NCI-H345 treated with DMSO at 0.1 percent for 48 hours (cell line): ENCODE measurements around the gene SLC6A12.
A peak's percentile ranks its signal among the peaks of the same experiment; 100 is the strongest.
"Not testable (repeated sequence)": the region's sequence is repeated elsewhere in the genome, so short reads cannot be mapped to it uniquely, and the experiment has no call there.

Experiments
- DNase-seq: peaks from one replicate; lab custom pipeline; 2025; ENCODE audit not compliant: unreplicated experiment; lab: John Stamatoyannopoulos, UW

Gene SLC6A12

GRCh38 chr12:235967-236366 is 22.0 kb upstream of the SLC6A12 start:
- not testable (repeated sequence) for DNase-seq

- DNase-seq = no peak
These were observed 21.0 kb upstream of the SLC6A12 start for GRCh38 chr12:234891-235415.

GRCh38 chr12:234019-234418 is 20.1 kb upstream of the SLC6A12 start:
- DNase-seq = no peak

- no peak for DNase-seq
These were observed 19.6 kb upstream of the SLC6A12 start for GRCh38 chr12:233615-233968.

GRCh38 chr12:232731-233614 is 19.0 kb upstream of the SLC6A12 start:
- DNase-seq = no peak

- no peak for DNase-seq
These were observed 17.1 kb upstream of the SLC6A12 start for GRCh38 chr12:230925-231671.

GRCh38 chr12:229441-230191 is 15.7 kb upstream of the SLC6A12 start:
- DNase-seq = no peak

- no peak for DNase-seq
These were observed 14.9 kb upstream of the SLC6A12 start for GRCh38 chr12:228846-229200.

GRCh38 chr12:227923-228845 is 14.2 kb upstream of the SLC6A12 start:
- no peak for DNase-seq

GRCh38 chr12:227286-227915 is 13.4 kb upstream of the SLC6A12 start:
- DNase-seq = no peak

GRCh38 chr12:226401-226800 is 12.4 kb upstream of the SLC6A12 start:
- DNase-seq = no peak

GRCh38 chr12:225012-225411 is 11.1 kb upstream of the SLC6A12 start:
- no peak for DNase-seq

GRCh38 chr12:224330-224729 is 10.4 kb upstream of the SLC6A12 start:
- DNase-seq = no peak

- no peak for DNase-seq
These were observed 9.9 kb upstream of the SLC6A12 start for GRCh38 chr12:223841-224240.

GRCh38 chr12:221736-222135 is 7.8 kb upstream of the SLC6A12 start:
- no peak for DNase-seq

- DNase-seq = no peak
These were observed 7.1 kb upstream of the SLC6A12 start for GRCh38 chr12:220946-221550.

- no peak for DNase-seq
These were observed 6.5 kb upstream of the SLC6A12 start for GRCh38 chr12:220491-220890.

- peak; percentile 19 for DNase-seq
These were observed 6.0 kb upstream of the SLC6A12 start for GRCh38 chr12:219891-220352.
